ENCODE data around the gene RUNX2.

GRCh38 chr6:45467853-45468252 lies 139.7 kb downstream of the RUNX2 start:
- TF ChIP-seq EZH2 (IDR thresholded peaks at IDR 0.05; ENCODE audit: low read length) = no peak
- TF ChIP-seq, protein P1, sequence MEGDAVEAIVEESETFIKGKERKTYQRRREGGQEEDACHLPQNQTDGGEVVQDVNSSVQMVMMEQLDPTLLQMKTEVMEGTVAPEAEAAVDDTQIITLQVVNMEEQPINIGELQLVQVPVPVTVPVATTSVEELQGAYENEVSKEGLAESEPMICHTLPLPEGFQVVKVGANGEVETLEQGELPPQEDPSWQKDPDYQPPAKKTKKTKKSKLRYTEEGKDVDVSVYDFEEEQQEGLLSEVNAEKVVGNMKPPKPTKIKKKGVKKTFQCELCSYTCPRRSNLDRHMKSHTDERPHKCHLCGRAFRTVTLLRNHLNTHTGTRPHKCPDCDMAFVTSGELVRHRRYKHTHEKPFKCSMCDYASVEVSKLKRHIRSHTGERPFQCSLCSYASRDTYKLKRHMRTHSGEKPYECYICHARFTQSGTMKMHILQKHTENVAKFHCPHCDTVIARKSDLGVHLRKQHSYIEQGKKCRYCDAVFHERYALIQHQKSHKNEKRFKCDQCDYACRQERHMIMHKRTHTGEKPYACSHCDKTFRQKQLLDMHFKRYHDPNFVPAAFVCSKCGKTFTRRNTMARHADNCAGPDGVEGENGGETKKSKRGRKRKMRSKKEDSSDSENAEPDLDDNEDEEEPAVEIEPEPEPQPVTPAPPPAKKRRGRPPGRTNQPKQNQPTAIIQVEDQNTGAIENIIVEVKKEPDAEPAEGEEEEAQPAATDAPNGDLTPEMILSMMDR (optimal IDR thresholded peaks at IDR 0.05 in 1 of 3, IDR thresholded peaks at IDR 0.05 in 1 of 3, conservative IDR thresholded peaks at IDR 0.05 in 1 of 3; ENCODE audit: extremely low read depth in 1 of 3, insufficient read depth in 2 of 3, low read length in 3 of 3) = no peak
